ENCODE data around the gene NEK11.
A peak's percentile ranks its signal among the peaks of the same experiment; 100 is the strongest.

Gene NEK11

DNA sequence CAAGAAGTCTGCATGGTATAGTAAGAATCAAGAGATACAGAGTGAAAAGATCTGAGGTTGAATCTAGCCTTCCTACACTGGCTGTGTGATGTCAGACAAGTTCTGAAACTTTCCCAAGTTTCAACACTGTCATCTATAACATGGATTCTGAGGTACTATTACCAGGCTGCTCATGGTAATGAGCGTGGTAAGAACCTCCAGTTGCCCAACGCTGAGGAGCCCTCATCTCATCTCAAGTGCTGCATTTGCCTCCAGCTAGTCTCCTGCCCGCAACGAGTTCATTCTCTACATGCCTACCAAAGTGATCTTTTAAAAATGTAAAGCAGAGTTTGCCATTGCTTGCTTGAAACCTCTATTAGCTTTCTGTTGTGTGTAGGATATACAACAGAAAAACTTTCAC lies 168.1 kb downstream of the NEK11 start:
- H2AK5ac ChIP-seq (ENCODE audit: low read length): no peak overlapping the region
- peak; percentile 92 to 94 for DNase-seq
- no peaks in the 10 kb centered on the region for H3K79me1 ChIP-seq (ENCODE audit: low read length)
- no peak overlapping the region for H4K91ac ChIP-seq (ENCODE audit: low read depth, low read length)
- no peak overlapping the region for H2BK120ac ChIP-seq (ENCODE audit: insufficient read depth, low read length, poor library complexity)
- no peak overlapping the region for H2BK12ac ChIP-seq (ENCODE audit: low read length)
- no peak overlapping the region for H3K4me2 ChIP-seq (ENCODE audit: low read length)
- no peak overlapping the region for H3K4ac ChIP-seq (ENCODE audit: low read depth, low read length)
- no peak overlapping the region for H3K23ac ChIP-seq (ENCODE audit: low read length)
- H3K27ac ChIP-seq (ENCODE audit: low read depth, low read length): no peak overlapping the region
- no peak overlapping the region for H3K9ac ChIP-seq (ENCODE audit: low read length)
- no CpG with 5 or more reads among the region's 4 CpGs for WGBS (ENCODE audit: extremely low coverage, insufficient coverage, insufficient read length)
- H3K79me2 ChIP-seq (ENCODE audit: control insufficient read depth, insufficient read depth, low read length, poor library complexity): no peaks in the 10 kb centered on the region
- H3K4me3 ChIP-seq (ENCODE audit: low read depth, low read length): no peak overlapping the region
- H3K4me1 ChIP-seq (ENCODE audit: control insufficient read depth in 1 of 2, insufficient read depth in 2 of 2, low read length in 2 of 2): no peaks in the 10 kb centered on the region
- no peak overlapping the region for H3K14ac ChIP-seq (ENCODE audit: low read length)
- no peak overlapping the region for H3K18ac ChIP-seq (ENCODE audit: low read length)
- H4K8ac ChIP-seq (ENCODE audit: low read depth, low read length): no peak overlapping the region
- no peaks in the 10 kb centered on the region for H3K36me3 ChIP-seq (ENCODE audit: control insufficient read depth in 1 of 2, insufficient read depth in 2 of 2, low read length in 2 of 2)
- no peaks in the 10 kb centered on the region for H3K27me3 ChIP-seq (ENCODE audit: insufficient read depth, low read length)
- peaks cover 2% of the 10 kb centered on the region for H3K9me3 ChIP-seq (ENCODE audit: insufficient read depth, low read depth, low read length)
- no peak overlapping the region for H2BK5ac ChIP-seq (ENCODE audit: low read depth, low read length, poor library complexity)
- no peak overlapping the region for H2AFZ ChIP-seq (ENCODE audit: insufficient read depth, low read length, poor library complexity)
- H4K12ac ChIP-seq (ENCODE audit: low read depth, low read length): no peak overlapping the region

DNA sequence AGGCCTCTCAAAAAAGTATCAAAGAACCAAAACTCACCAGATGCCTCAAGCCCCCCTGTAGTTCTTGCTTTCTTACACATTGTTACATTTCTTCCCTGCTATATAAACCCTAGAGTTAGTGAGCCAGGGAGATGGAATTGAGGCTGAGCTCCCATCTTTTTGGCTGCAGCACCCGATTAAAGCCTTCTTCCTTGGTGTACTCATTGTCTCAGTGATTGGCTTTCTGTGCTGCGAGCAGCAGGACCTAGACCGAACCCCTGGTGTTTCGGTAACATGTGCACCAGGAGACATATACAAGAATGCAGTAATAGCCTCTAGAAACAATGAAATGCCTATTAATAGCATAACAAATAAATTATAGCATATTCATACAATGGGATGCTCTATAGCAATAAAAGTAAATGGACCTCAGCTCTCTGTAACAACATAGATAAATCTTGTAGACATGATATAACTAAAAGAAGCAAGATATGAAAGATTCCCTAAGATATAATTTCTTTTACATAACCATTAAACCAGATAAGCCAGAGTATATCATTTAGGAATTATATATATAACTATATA lies 174.0 kb downstream of the NEK11 start:
- Histone ChIP-seq H4K91ac (ENCODE audit: low read depth, low read length) (no peak overlapping the region), H4K12ac (ENCODE audit: low read depth, low read length) (no peak overlapping the region), H4K8ac (ENCODE audit: low read depth, low read length) (no peak overlapping the region), H2BK120ac (ENCODE audit: insufficient read depth, low read length, poor library complexity) (no peak overlapping the region), H3K79me1 (ENCODE audit: low read length) (no peaks in the 10 kb centered on the region), H3K23ac (ENCODE audit: low read length) (no peak overlapping the region), H2AFZ (ENCODE audit: insufficient read depth, low read length, poor library complexity) (no peak overlapping the region), H3K36me3 (ENCODE audit: control insufficient read depth in 1 of 2, insufficient read depth in 2 of 2, low read length in 2 of 2) (no peaks in the 10 kb centered on the region), H3K79me2 (ENCODE audit: control insufficient read depth, insufficient read depth, low read length, poor library complexity) (no peaks in the 10 kb centered on the region), H3K4me1 (ENCODE audit: control insufficient read depth in 1 of 2, insufficient read depth in 2 of 2, low read length in 2 of 2) (no peaks in the 10 kb centered on the region), H3K4ac (ENCODE audit: low read depth, low read length) (no peak overlapping the region), H3K27me3 (ENCODE audit: insufficient read depth, low read length) (no peaks in the 10 kb centered on the region), H3K18ac (ENCODE audit: low read length) (no peak overlapping the region), H2AK5ac (ENCODE audit: low read length) (no peak overlapping the region), H3K14ac (ENCODE audit: low read length) (no peak overlapping the region), H3K9me3 (ENCODE audit: insufficient read depth, low read depth, low read length) (peaks cover 9% of the 10 kb centered on the region), H3K27ac (ENCODE audit: low read depth, low read length) (no peak overlapping the region), H2BK5ac (ENCODE audit: low read depth, low read length, poor library complexity) (no peak overlapping the region), H2BK12ac (ENCODE audit: low read length) (no peak overlapping the region), H3K4me2 (ENCODE audit: low read length) (no peak overlapping the region), H3K4me3 (ENCODE audit: low read depth, low read length) (no peak overlapping the region), H3K9ac (ENCODE audit: low read length) (no peak overlapping the region)
- no peak for DNase-seq
- WGBS (ENCODE audit: extremely low coverage, insufficient coverage, insufficient read length): no CpG with 5 or more reads among the region's 4 CpGs

DNA sequence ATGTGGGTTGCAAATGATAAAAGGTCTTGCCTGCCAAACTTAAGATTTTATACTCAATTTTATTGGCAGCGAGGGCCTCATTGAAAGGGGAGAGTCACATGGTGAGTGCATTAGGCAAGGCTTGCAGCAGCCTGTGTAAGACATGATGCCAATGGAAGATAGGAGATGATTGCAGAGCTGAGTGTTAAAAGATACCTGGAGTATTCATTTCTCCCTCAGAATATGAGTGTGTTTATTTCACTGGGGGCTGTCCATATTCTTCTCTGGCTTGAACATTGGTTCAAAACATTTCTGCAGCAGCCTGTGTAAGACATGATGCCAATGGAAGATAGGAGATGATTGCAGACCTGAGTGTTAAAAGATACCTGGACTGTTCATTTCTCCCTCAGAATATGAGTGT lies 189.7 kb downstream of the NEK11 start:
- no peak overlapping the region for H3K27ac ChIP-seq (ENCODE audit: low read depth, low read length)
- no peak overlapping the region for H3K4me2 ChIP-seq (ENCODE audit: low read length)
- no peak overlapping the region for H4K91ac ChIP-seq (ENCODE audit: low read depth, low read length)
- H3K9ac ChIP-seq (ENCODE audit: low read length): no peak overlapping the region
- H3K79me2 ChIP-seq (ENCODE audit: control insufficient read depth, insufficient read depth, low read length, poor library complexity): no peaks in the 10 kb centered on the region
- no peak for DNase-seq
- no peaks in the 10 kb centered on the region for H3K36me3 ChIP-seq (ENCODE audit: control insufficient read depth in 1 of 2, insufficient read depth in 2 of 2, low read length in 2 of 2)
- no peak overlapping the region for H2BK120ac ChIP-seq (ENCODE audit: insufficient read depth, low read length, poor library complexity)
- no peak overlapping the region for H3K4ac ChIP-seq (ENCODE audit: low read depth, low read length)
- H3K79me1 ChIP-seq (ENCODE audit: low read length): no peaks in the 10 kb centered on the region
- no peak overlapping the region for H3K14ac ChIP-seq (ENCODE audit: low read length)
- WGBS (ENCODE audit: extremely low coverage, insufficient coverage, insufficient read length): no CpG with 5 or more reads among the region's 1 CpG
- no peak overlapping the region for H2BK12ac ChIP-seq (ENCODE audit: low read length)
- H3K4me3 ChIP-seq (ENCODE audit: low read depth, low read length): no peak overlapping the region
- H3K4me1 ChIP-seq (ENCODE audit: control insufficient read depth in 1 of 2, insufficient read depth in 2 of 2, low read length in 2 of 2): no peaks in the 10 kb centered on the region
- H2AFZ ChIP-seq (ENCODE audit: insufficient read depth, low read length, poor library complexity): no peak overlapping the region
- H2AK5ac ChIP-seq (ENCODE audit: low read length): no peak overlapping the region
- no peaks in the 10 kb centered on the region for H3K27me3 ChIP-seq (ENCODE audit: insufficient read depth, low read length)
- H3K18ac ChIP-seq (ENCODE audit: low read length): no peak overlapping the region
- H3K9me3 ChIP-seq (ENCODE audit: insufficient read depth, low read depth, low read length): no peaks in the 10 kb centered on the region
- H4K8ac ChIP-seq (ENCODE audit: low read depth, low read length): no peak overlapping the region
- no peak overlapping the region for H4K12ac ChIP-seq (ENCODE audit: low read depth, low read length)
- no peak overlapping the region for H3K23ac ChIP-seq (ENCODE audit: low read length)
- no peak overlapping the region for H2BK5ac ChIP-seq (ENCODE audit: low read depth, low read length, poor library complexity)

DNA sequence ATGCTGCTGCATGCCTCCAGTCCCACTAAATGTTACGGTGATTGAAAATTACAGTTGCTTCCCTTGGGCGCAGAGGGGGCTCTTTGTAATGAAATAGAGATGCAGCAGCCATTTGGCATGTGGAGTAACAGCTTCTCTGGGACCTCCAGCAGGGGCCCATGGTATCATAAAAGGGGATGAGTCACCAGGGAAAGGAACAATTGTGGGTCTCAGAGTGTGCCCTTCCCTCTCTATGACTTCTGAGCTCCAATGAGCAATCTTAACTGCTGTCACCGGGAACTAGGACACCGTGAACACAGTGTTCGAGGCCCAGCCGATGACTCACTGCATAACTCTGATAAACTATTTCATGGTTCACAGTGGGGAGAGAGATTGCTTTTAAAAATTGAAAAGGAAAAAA lies 190.1 kb downstream of the NEK11 start:
- Histone ChIP-seq H3K18ac (ENCODE audit: low read length) (no peak overlapping the region), H3K4me3 (ENCODE audit: low read depth, low read length) (no peak overlapping the region), H2AFZ (ENCODE audit: insufficient read depth, low read length, poor library complexity) (no peak overlapping the region), H3K36me3 (ENCODE audit: control insufficient read depth in 1 of 2, insufficient read depth in 2 of 2, low read length in 2 of 2) (no peaks in the 10 kb centered on the region), H2BK5ac (ENCODE audit: low read depth, low read length, poor library complexity) (no peak overlapping the region), H3K27ac (ENCODE audit: low read depth, low read length) (no peak overlapping the region), H3K9me3 (ENCODE audit: insufficient read depth, low read depth, low read length) (no peaks in the 10 kb centered on the region), H2BK120ac (ENCODE audit: insufficient read depth, low read length, poor library complexity) (no peak overlapping the region), H3K27me3 (ENCODE audit: insufficient read depth, low read length) (no peaks in the 10 kb centered on the region), H3K4me1 (ENCODE audit: control insufficient read depth in 1 of 2, insufficient read depth in 2 of 2, low read length in 2 of 2) (no peaks in the 10 kb centered on the region), H4K12ac (ENCODE audit: low read depth, low read length) (no peak overlapping the region), H4K91ac (ENCODE audit: low read depth, low read length) (no peak overlapping the region), H2AK5ac (ENCODE audit: low read length) (no peak overlapping the region), H3K4ac (ENCODE audit: low read depth, low read length) (no peak overlapping the region), H3K23ac (ENCODE audit: low read length) (no peak overlapping the region), H3K9ac (ENCODE audit: low read length) (no peak overlapping the region), H3K14ac (ENCODE audit: low read length) (no peak overlapping the region), H3K79me2 (ENCODE audit: control insufficient read depth, insufficient read depth, low read length, poor library complexity) (no peaks in the 10 kb centered on the region), H3K4me2 (ENCODE audit: low read length) (no peak overlapping the region), H2BK12ac (ENCODE audit: low read length) (no peak overlapping the region), H4K8ac (ENCODE audit: low read depth, low read length) (no peak overlapping the region), H3K79me1 (ENCODE audit: low read length) (no peaks in the 10 kb centered on the region)
- peak; percentile 24 to 57 for DNase-seq
- no CpG with 5 or more reads among the region's 6 CpGs for WGBS (ENCODE audit: extremely low coverage, insufficient coverage, insufficient read length)
